Mesenchymal stem cell (in vitro differentiated cells and primary cell): ENCODE data around the gene GK2.

Experiments
- DNase-seq: peaks from one replicate; pipeline ENCODE4 v3.0.0-alpha.2; 2013
- H2AFZ ChIP-seq: one replicate; pipeline ENCODE4 v1.6.1; 2013; ENCODE audit warnings: low read depth, mild to moderate bottlenecking, control low read depth, inconsistent platforms, low read length, moderate library complexity
- H2AK5ac ChIP-seq: 2 replicates; pipeline ENCODE4 v1.6.1; 2013; ENCODE audit warnings: low read length, moderate library complexity, mild to moderate bottlenecking, inconsistent platforms; ENCODE audit not compliant: severe bottlenecking
- H2BK120ac ChIP-seq: one replicate; pipeline ENCODE4 v1.6.1; 2013; ENCODE audit warnings: low read depth, mild to moderate bottlenecking, inconsistent platforms, low read length, moderate library complexity
- H2BK12ac ChIP-seq, 2 experiments: one replicate each; pipeline ENCODE4 v1.6.1; 2013; ENCODE audit warnings: inconsistent platforms in 2 of 2, low read length in 2 of 2, mild to moderate bottlenecking in 2 of 2, moderate library complexity in 2 of 2, control low read depth in 1 of 2
- H2BK15ac ChIP-seq: one replicate; pipeline ENCODE4 v1.6.1; 2013; ENCODE audit warnings: mild to moderate bottlenecking, low read depth, inconsistent platforms; ENCODE audit not compliant: poor library complexity, severe bottlenecking
- H2BK5ac ChIP-seq: 2 replicates; pipeline ENCODE4 v1.6.1; 2013; ENCODE audit warnings: low read depth, mild to moderate bottlenecking, low read length, control low read depth, inconsistent platforms; ENCODE audit not compliant: poor library complexity, severe bottlenecking
- H3K14ac ChIP-seq, 2 experiments: one replicate each; pipeline ENCODE4 v1.6.1; 2013; ENCODE audit warnings: inconsistent platforms in 2 of 2, low read length in 2 of 2, control low read depth in 1 of 2, mild to moderate bottlenecking in 1 of 2, moderate library complexity in 1 of 2
- H3K18ac ChIP-seq, 2 experiments: one replicate each; pipeline ENCODE4 v1.6.1; 2013; ENCODE audit warnings: inconsistent platforms in 2 of 2, low read length in 2 of 2, control low read depth in 1 of 2, low read depth in 1 of 2, mild to moderate bottlenecking in 1 of 2
- H3K23ac ChIP-seq, 2 experiments: one replicate each; pipeline ENCODE4 v1.6.1; 2013; ENCODE audit warnings: inconsistent platforms in 2 of 2, low read length in 2 of 2, mild to moderate bottlenecking in 2 of 2, moderate library complexity in 2 of 2, control low read depth in 1 of 2
- H3K27ac ChIP-seq: 2 replicates; pipeline ENCODE4 v1.5.1; 2013; ENCODE audit warnings: mild to moderate bottlenecking, moderate library complexity, low read length, control low read depth, inconsistent platforms; ENCODE audit not compliant: poor library complexity, severe bottlenecking
- H3K27me3 ChIP-seq, 2 experiments: 2 replicates each; pipeline versions ENCODE4 v1.6.1 to v1.7.0; 2013; ENCODE audit warnings: low read length in 2 of 2, mild to moderate bottlenecking in 2 of 2, moderate library complexity in 2 of 2, control low read depth in 1 of 2, inconsistent platforms in 1 of 2; ENCODE audit not compliant: control insufficient read depth in 1 of 2, insufficient read depth in 1 of 2
- H3K36me3 ChIP-seq, 2 experiments: 2 replicates each; pipeline versions ENCODE4 v1.6.1 to v1.7.0; 2013; ENCODE audit warnings: low read length in 2 of 2, control low read depth in 1 of 2, inconsistent platforms in 1 of 2, low read depth in 1 of 2, mild to moderate bottlenecking in 1 of 2; ENCODE audit not compliant: insufficient read depth in 2 of 2, control insufficient read depth in 1 of 2
- H3K4ac ChIP-seq, 2 experiments: one replicate each; pipeline ENCODE4 v1.6.1; 2013; ENCODE audit warnings: inconsistent platforms in 2 of 2, low read length in 2 of 2, mild to moderate bottlenecking in 2 of 2, moderate library complexity in 2 of 2, control low read depth in 1 of 2, low read depth in 1 of 2
- H3K4me1 ChIP-seq: 2 replicates; pipeline ENCODE4 v1.6.1; 2013; ENCODE audit warnings: low read depth, low read length, control low read depth; ENCODE audit not compliant: control insufficient read depth, insufficient read depth
- H3K4me2 ChIP-seq: 2 replicates; pipeline ENCODE4 v1.6.1; 2013; ENCODE audit warnings: low read length, mild to moderate bottlenecking, inconsistent platforms; ENCODE audit not compliant: poor library complexity, severe bottlenecking
- H3K4me3 ChIP-seq, 2 experiments: 2 replicates each; pipeline versions ENCODE4 v1.5.1 to v1.7.0; 2013; ENCODE audit warnings: low read length in 2 of 2, mild to moderate bottlenecking in 2 of 2, control low read depth in 1 of 2, low read depth in 1 of 2; ENCODE audit not compliant: insufficient read depth in 1 of 2
- H3K79me1 ChIP-seq: replicated peaks from 2 replicates; pipeline ENCODE4 v1.6.1; 2013; ENCODE audit warnings: mild to moderate bottlenecking, control low read depth, low read length, inconsistent platforms; ENCODE audit not compliant: poor library complexity, severe bottlenecking
- H3K9ac ChIP-seq: 2 replicates; pipeline ENCODE4 v1.7.0; 2013; ENCODE audit warnings: mild to moderate bottlenecking, low read length, moderate library complexity
- H3K9me3 ChIP-seq: 2 replicates; pipeline ENCODE4 v1.7.0; 2013; ENCODE audit warnings: mild to moderate bottlenecking, low read length; ENCODE audit not compliant: control insufficient read depth
- H4K8ac ChIP-seq: one replicate; pipeline ENCODE4 v1.6.1; 2013; ENCODE audit warnings: inconsistent platforms, mild to moderate bottlenecking, low read length, moderate library complexity
- H4K91ac ChIP-seq: one replicate; pipeline ENCODE4 v1.6.1; 2013; ENCODE audit warnings: mild to moderate bottlenecking, low read length, inconsistent platforms
- WGBS: methylation state at CpG from one replicate; pipeline ENCODE4 v1.1.7; 2013; ENCODE audit warnings: mixed read lengths; 5-methylcytosine and 5-hydroxymethylcytosine counted together

The GK2 gene

DNA sequence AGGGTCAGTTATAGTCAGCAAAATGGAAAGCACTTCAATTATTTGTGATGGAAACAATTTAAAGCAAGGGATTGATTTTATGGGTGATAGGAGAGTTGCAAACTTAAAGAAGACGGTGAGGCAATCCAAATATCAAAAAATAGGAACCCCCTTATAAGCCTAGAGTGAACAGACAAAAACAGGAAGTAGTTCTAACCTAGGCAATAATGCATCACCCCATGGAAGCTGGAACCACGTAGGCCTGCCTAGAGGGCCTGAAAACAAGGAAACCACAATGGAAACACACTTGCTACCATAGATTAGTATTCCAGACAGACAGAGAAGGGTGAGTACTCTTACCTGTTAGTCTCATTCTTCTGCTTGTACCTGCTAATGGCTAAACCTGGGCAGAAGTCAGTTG, 13.5 kb upstream of the GK2 start:
- no peaks in the 10 kb centered on the region for H3K4me1 ChIP-seq
- H4K91ac ChIP-seq = no peak overlapping the region
- no peak overlapping the region for H2BK5ac ChIP-seq
- WGBS = 71% methylated on average over 2 of the region's 2 CpGs
- H2BK12ac ChIP-seq = no peak overlapping the region
- H3K23ac ChIP-seq = no peak overlapping the region
- DNase-seq = no peak
- no peak overlapping the region for H4K8ac ChIP-seq
- H2BK120ac ChIP-seq = no peak overlapping the region
- H3K79me1 ChIP-seq = no peaks in the 10 kb centered on the region
- H3K9me3 ChIP-seq = no peaks in the 10 kb centered on the region
- no peak overlapping the region for H3K4me2 ChIP-seq
- H2AFZ ChIP-seq = no peak overlapping the region
- no peaks in the 10 kb centered on the region for H3K27me3 ChIP-seq
- no peak overlapping the region for H3K27ac ChIP-seq
- no peak overlapping the region for H3K4ac ChIP-seq
- no peak overlapping the region for H3K9ac ChIP-seq
- no peak overlapping the region for H3K18ac ChIP-seq
- H2AK5ac ChIP-seq = no peak overlapping the region
- no peaks in the 10 kb centered on the region for H3K36me3 ChIP-seq
- H2BK15ac ChIP-seq = no peak overlapping the region
- H3K4me3 ChIP-seq = no peak overlapping the region
- H3K14ac ChIP-seq = no peak overlapping the region

DNA sequence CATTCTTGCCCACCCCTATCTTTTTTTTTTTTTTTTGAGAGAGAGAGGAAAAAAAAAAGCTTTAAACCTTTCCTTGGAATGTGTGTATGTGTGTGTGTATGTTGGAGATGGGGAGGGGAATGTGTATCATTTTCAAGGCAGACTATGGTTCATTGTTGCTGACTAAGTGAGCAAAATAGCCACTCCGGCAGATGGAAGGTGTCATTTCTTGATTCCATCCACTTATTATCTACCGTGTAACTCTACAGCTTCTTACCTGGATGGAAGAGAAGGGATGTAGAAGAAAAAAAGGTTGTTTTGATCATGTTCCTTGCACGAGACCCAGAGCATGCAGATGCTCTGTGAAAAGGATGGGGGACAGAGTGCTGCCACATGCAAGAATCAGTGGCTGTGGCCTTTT, 5.9 kb upstream of the GK2 start:
- H3K23ac ChIP-seq = no peak overlapping the region
- whole genome bisulfite sequencing = 88% methylated on average over 3 of the region's 3 CpGs
- no peak overlapping the region for H2BK15ac ChIP-seq
- H3K27me3 ChIP-seq = no peaks in the 10 kb centered on the region
- no peaks in the 10 kb centered on the region for H3K4me1 ChIP-seq
- H4K8ac ChIP-seq = no peak overlapping the region
- H3K4ac ChIP-seq = no peak overlapping the region
- no peak overlapping the region for H2AK5ac ChIP-seq
- no peak overlapping the region for H3K18ac ChIP-seq
- H4K91ac ChIP-seq = no peak overlapping the region
- no peak overlapping the region for H3K4me2 ChIP-seq
- no peak overlapping the region for H2AFZ ChIP-seq
- H3K9me3 ChIP-seq = no peaks in the 10 kb centered on the region
- H3K14ac ChIP-seq = no peak overlapping the region
- no peak overlapping the region for H3K27ac ChIP-seq
- no peak for DNase-seq
- no peaks in the 10 kb centered on the region for H3K36me3 ChIP-seq
- H2BK12ac ChIP-seq = no peak overlapping the region
- no peak overlapping the region for H2BK5ac ChIP-seq
- H3K79me1 ChIP-seq = no peaks in the 10 kb centered on the region
- H2BK120ac ChIP-seq = no peak overlapping the region
- H3K4me3 ChIP-seq = no peak overlapping the region
- no peak overlapping the region for H3K9ac ChIP-seq

GRCh38 chr4:79413032-79413885, 5.2 kb upstream of the GK2 start:
- Histone ChIP-seq H3K14ac (no peak overlapping the region), H3K4me1 (no peaks in the 10 kb centered on the region), H2BK15ac (no peak overlapping the region), H2BK5ac (no peak overlapping the region), H4K91ac (no peak overlapping the region), H3K4me2 (no peak overlapping the region), H3K9ac (no peak overlapping the region), H2AFZ (no peak overlapping the region), H3K4me3 (no peak overlapping the region), H3K23ac (no peak overlapping the region), H3K27ac (no peak overlapping the region), H2AK5ac (no peak overlapping the region), H3K27me3 (no peaks in the 10 kb centered on the region), H3K4ac (no peak overlapping the region), H2BK120ac (no peak overlapping the region), H3K18ac (no peak overlapping the region), H3K36me3 (no peaks in the 10 kb centered on the region), H4K8ac (no peak overlapping the region), H3K79me1 (no peaks in the 10 kb centered on the region), H2BK12ac (no peak overlapping the region), H3K9me3 (no peaks in the 10 kb centered on the region)
- 85% methylated on average over 8 of the region's 9 CpGs for WGBS
- no peak for DNase-seq

GRCh38 chr4:79404666-79405065, 3.4 kb downstream of the GK2 start:
- Histone ChIP-seq H3K9ac (no peak overlapping the region), H3K4me2 (no peak overlapping the region), H2BK15ac (no peak overlapping the region), H2AK5ac (no peak overlapping the region), H3K9me3 (peaks cover 3% of the 10 kb centered on the region), H3K4me3 (no peak overlapping the region), H3K36me3 (no peaks in the 10 kb centered on the region), H3K27me3 (no peaks in the 10 kb centered on the region), H2BK12ac (no peak overlapping the region), H3K4me1 (no peaks in the 10 kb centered on the region), H2BK120ac (no peak overlapping the region), H2BK5ac (peak overlapping the region; percentile 79), H3K79me1 (no peaks in the 10 kb centered on the region), H3K18ac (no peak overlapping the region), H3K23ac (no peak overlapping the region), H3K4ac (no peak overlapping the region), H3K27ac (no peak overlapping the region), H4K8ac (no peak overlapping the region), H4K91ac (no peak overlapping the region), H3K14ac (no peak overlapping the region), H2AFZ (no peak overlapping the region)
- DNase-seq = no peak
